Right atrium auricular region (tissue), 2 donors: ENCODE data around the gene FKBP6. TPM values are rescaled to one million over a fixed set of nuclear protein-coding genes. Genes with fewer than 3 reads are reported as not detected.

Experiments
- DNase-seq: peaks from one replicate; pipeline ENCODE4 v3.0.0-alpha.2; 2019; ENCODE audit warnings: low spot score
- H3K27ac ChIP-seq, 2 donors: fragments of 200-600 bp; sonication (generic); 1 replicate in 1 of 2; 2 replicates in 1 of 2; pipeline ENCODE4 v1.5.1; 2016 to 2019
- H3K27me3 ChIP-seq, 2 donors: fragments of 200-600 bp; sonication (generic); one replicate each; pipeline versions ENCODE4 v1.5.1 to v1.6.0; 2017 to 2019
- H3K36me3 ChIP-seq: fragments of 200-600 bp; sonication (generic); one replicate; pipeline ENCODE4 v1.5.1; 2016
- H3K4me1 ChIP-seq, 2 donors: fragments of 200-600 bp; sonication (generic); one replicate each; pipeline versions ENCODE4 v1.5.1 to v1.6.0; 2017 to 2019
- H3K4me3 ChIP-seq, 2 donors: fragments of 200-600 bp; sonication (generic); 1 replicate in 1 of 2; 2 replicates in 1 of 2; pipeline ENCODE4 v1.5.1; 2017 to 2019; ENCODE audit warnings: mild to moderate bottlenecking in 1 of 2, moderate library complexity in 1 of 2
- H3K9me3 ChIP-seq, 2 donors: fragments of 200-600 bp; sonication (generic); one replicate each; pipeline ENCODE4 v1.5.1; 2019
- CTCF ChIP-seq, 2 donors: fragments of 200-600 bp; sonication (generic); IDR thresholded peaks; one replicate each; pipeline ENCODE4 v1.5.1; 2019; ENCODE audit warnings: antibody characterized with exemption in 2 of 2
- total RNA-seq, 2 donors: library from RNA; depleted of rRNA; stranded (reverse); fragments of >200 nt; gene quantifications; one replicate each; pipeline ENCODE4 v1.1.0, GENCODE V29; 2016

The FKBP6 gene
- total RNA-seq, 2 donors from 2014 or later = not detected

GRCh38 chr7:73350306-73351068 is 22.5 kb downstream of the FKBP6 start:
- H3K4me3 ChIP-seq = no peak overlapping the region
- DNase-seq = no peak
- TF ChIP-seq CTCF (IDR thresholded peaks at IDR 0.05) = no peak
- no peaks in the 10 kb centered on the region for H3K27me3 ChIP-seq
- no peak overlapping the region for H3K27ac ChIP-seq
- H3K36me3 ChIP-seq = no peaks in the 10 kb centered on the region
- H3K9me3 ChIP-seq = peaks cover 0 to 6% of the 10 kb centered on the region in 2 donors
- no peaks in the 10 kb centered on the region for H3K4me1 ChIP-seq

GRCh38 chr7:73351447-73352167 is 23.6 kb downstream of the FKBP6 start:
- H3K36me3 ChIP-seq = no peaks in the 10 kb centered on the region
- peaks cover 0 to 6% of the 10 kb centered on the region in 2 donors for H3K9me3 ChIP-seq
- H3K4me3 ChIP-seq = no peak overlapping the region
- no peak for DNase-seq
- no peak overlapping the region for H3K27ac ChIP-seq
- no peak for TF ChIP-seq CTCF (IDR thresholded peaks at IDR 0.05)
- H3K27me3 ChIP-seq = no peaks in the 10 kb centered on the region
- H3K4me1 ChIP-seq = no peaks in the 10 kb centered on the region

- H3K4me3 ChIP-seq = no peak overlapping the region
- no peaks in the 10 kb centered on the region for H3K36me3 ChIP-seq
- H3K9me3 ChIP-seq = peaks cover 0 to 6% of the 10 kb centered on the region in 2 donors
- H3K27me3 ChIP-seq = no peaks in the 10 kb centered on the region
- no peak overlapping the region for H3K27ac ChIP-seq
- no peak for DNase-seq
- peaks cover 0 to 2% of the 10 kb centered on the region in 2 donors for H3K4me1 ChIP-seq
- no peak for TF ChIP-seq CTCF (IDR thresholded peaks at IDR 0.05)
Measured at GRCh38 chr7:73352784-73353183, 24.8 kb downstream of the FKBP6 start.

GRCh38 chr7:73353243-73353642 is 25.3 kb downstream of the FKBP6 start:
- TF ChIP-seq CTCF (IDR thresholded peaks at IDR 0.05) = no peak

GRCh38 chr7:73354196-73354595 is 26.2 kb downstream of the FKBP6 start:
- DNase-seq = no peak
- TF ChIP-seq CTCF (IDR thresholded peaks at IDR 0.05) = no peak
- Histone ChIP-seq H3K4me1 (peaks cover 0 to 13% of the 10 kb centered on the region in 2 donors), H3K9me3 (peaks cover 0 to 6% of the 10 kb centered on the region in 2 donors), H3K27me3 (no peaks in the 10 kb centered on the region), H3K36me3 (no peaks in the 10 kb centered on the region), H3K4me3 (no peak overlapping the region), H3K27ac (no peak overlapping the region)

More at GRCh38 chr7:73353243-73353642, 25.3 kb downstream of the FKBP6 start:
- Histone ChIP-seq H3K4me1 (peaks cover 0 to 6% of the 10 kb centered on the region in 2 donors), H3K27me3 (no peaks in the 10 kb centered on the region), H3K9me3 (peaks cover 0 to 6% of the 10 kb centered on the region in 2 donors), H3K27ac (no peak overlapping the region), H3K36me3 (no peaks in the 10 kb centered on the region), H3K4me3 (no peak overlapping the region)
- no peak for DNase-seq
